Measurements from ENCODE around the gene IL12RB1.

Gene IL12RB1

DNA sequence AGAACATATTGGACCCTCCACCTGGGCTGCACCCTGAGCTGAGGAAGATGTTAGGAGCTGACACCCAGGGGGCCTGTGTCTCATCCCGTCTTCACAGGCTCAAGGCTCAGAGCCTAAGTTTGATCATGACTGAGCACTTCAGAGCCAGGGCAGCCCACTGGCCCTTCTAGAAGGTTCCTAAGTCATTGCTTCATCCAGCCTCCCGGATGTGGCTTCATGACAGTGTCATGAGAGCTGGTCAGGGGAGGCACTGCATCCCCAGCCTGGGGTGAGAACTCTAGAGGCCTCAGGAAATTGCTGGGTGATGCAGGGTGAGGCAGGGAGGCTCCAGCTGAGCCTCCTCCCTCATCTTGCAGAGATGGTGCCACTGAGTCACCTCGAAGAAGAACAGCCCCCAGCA, 41.3 kb upstream of the IL12RB1 start:
- TF ChIP-seq, protein P1, sequence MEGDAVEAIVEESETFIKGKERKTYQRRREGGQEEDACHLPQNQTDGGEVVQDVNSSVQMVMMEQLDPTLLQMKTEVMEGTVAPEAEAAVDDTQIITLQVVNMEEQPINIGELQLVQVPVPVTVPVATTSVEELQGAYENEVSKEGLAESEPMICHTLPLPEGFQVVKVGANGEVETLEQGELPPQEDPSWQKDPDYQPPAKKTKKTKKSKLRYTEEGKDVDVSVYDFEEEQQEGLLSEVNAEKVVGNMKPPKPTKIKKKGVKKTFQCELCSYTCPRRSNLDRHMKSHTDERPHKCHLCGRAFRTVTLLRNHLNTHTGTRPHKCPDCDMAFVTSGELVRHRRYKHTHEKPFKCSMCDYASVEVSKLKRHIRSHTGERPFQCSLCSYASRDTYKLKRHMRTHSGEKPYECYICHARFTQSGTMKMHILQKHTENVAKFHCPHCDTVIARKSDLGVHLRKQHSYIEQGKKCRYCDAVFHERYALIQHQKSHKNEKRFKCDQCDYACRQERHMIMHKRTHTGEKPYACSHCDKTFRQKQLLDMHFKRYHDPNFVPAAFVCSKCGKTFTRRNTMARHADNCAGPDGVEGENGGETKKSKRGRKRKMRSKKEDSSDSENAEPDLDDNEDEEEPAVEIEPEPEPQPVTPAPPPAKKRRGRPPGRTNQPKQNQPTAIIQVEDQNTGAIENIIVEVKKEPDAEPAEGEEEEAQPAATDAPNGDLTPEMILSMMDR (IDR thresholded peaks at IDR 0.05) = no peak
- Mint-ChIP-seq H3K27ac (no peak overlapping the region), H3K4me3 (no peak overlapping the region)

DNA sequence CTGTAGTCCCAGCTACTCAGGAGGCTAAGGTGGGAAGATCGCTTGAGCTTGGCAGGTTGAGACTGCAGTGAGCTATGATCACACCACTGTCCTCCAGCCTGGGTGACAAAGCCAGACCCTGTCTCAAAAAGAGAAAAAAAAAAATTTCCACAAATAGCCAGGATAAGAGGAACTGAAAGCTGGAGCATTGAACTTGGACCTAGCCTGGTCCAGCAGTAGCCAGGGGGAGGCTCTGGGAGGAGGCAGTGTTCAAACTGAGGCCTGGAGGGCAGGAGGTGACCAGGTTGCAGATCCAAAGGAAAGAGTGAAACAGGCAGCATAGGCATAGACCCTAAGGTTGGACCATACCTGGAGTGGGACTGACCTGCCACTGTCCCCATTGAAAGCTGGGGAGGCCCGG, 39.4 kb upstream of the IL12RB1 start:
- TF ChIP-seq, protein P1 (IDR thresholded peaks at IDR 0.05) = no peak
- no peak overlapping the region for H3K4me3 Mint-ChIP-seq
- no peaks in the 10 kb centered on the region for H3K9me3 Mint-ChIP-seq
- peaks cover 14% of the 10 kb centered on the region for H3K4me1 Mint-ChIP-seq
- peaks cover 32% of the 10 kb centered on the region for H3K36me3 Mint-ChIP-seq (ENCODE audit: low read depth)
- no peak for DNase-seq
- H3K27ac Mint-ChIP-seq = peak overlapping the region; percentile 84
- peaks cover 2% of the 10 kb centered on the region for H3K27me3 Mint-ChIP-seq (ENCODE audit: low read depth, poor library complexity)

More for the DNA sequence above, 41.3 kb upstream of the IL12RB1 start:
- H3K4me1 Mint-ChIP-seq = peaks cover 6% of the 10 kb centered on the region
- no peaks in the 10 kb centered on the region for H3K27me3 Mint-ChIP-seq (ENCODE audit: low read depth, poor library complexity)
- no peak for DNase-seq
- peaks cover 41% of the 10 kb centered on the region for H3K36me3 Mint-ChIP-seq (ENCODE audit: low read depth)
- H3K9me3 Mint-ChIP-seq = no peaks in the 10 kb centered on the region

DNA sequence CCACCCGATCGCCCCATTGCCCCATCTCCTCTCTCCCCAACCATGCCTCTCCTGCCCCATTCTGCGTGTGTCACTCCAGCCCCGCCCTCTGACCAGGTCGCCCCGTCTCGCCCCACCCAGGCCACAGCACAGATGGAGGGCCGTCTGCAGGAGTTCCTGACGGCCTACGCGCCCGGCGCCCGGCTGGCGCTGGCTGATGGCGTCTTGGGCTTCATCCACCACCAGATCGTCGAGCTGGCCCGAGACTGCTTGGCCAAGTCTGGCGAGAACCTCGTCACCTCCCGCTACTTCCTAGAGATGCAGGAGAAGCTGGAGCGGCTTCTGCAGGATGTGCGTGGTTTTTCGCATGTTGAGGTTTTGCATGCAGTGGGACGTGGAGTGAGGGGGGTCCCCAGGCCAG, 37.1 kb upstream of the IL12RB1 start:
- H3K27ac Mint-ChIP-seq = peak overlapping the region; percentile 77
- TF ChIP-seq, protein P1 (IDR thresholded peaks at IDR 0.05) = no peak
- peaks cover 6% of the 10 kb centered on the region for H3K27me3 Mint-ChIP-seq (ENCODE audit: low read depth, poor library complexity)
- no peak overlapping the region for H3K4me3 Mint-ChIP-seq
- H3K4me1 Mint-ChIP-seq = peaks cover 26% of the 10 kb centered on the region
- H3K9me3 Mint-ChIP-seq = no peaks in the 10 kb centered on the region
- DNase-seq = no peak
- H3K36me3 Mint-ChIP-seq (ENCODE audit: low read depth) = peaks cover 20% of the 10 kb centered on the region

DNA sequence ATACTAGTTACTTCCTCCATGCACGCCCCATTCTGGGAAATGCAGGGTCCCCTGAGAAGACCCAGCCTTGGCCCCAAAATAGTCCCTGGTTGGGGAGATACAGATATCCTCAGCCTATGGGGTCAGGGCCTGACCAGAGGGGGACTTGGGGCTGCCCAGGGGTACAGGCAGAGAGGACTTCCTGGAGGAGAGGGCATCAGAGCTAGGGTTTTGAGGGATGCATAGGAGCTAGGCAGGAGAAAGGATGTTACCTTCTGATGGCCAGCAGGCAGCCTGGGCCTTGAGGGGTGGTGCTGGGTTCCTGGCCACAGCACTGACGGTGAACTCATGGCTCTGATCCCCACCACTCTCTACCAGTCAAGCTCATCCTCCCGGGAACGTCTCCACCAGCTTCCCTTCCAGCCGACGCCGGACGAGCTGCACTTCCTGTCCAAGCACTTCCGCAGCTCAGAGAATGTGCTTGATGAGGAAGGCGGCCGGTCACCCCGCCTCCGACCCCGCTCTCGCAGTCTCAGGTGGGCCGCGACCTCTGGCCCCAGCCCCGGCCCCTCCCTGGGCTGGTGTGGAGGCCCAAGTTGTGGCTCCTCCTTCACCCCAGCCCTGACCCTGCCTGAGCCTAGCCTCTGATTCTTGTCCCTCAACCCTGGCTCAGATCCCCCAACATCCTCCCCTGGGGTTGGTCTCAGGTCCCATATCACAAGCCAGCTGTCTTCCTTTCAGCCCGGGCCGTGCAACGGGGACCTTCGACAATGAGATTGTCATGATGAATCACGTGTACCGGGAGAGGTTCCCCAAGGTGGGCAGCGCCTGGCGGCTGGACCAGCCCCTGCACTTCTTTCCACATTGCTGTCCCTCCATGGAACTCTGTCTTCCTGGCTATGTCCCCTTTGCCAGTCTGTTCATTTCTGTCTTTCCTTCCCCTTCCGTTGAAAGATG, 36.4 kb upstream of the IL12RB1 start:
- peak; percentile 29 for DNase-seq
- peaks cover 15% of the 10 kb centered on the region for H3K36me3 Mint-ChIP-seq (ENCODE audit: low read depth)
- peaks cover 33% of the 10 kb centered on the region for H3K4me1 Mint-ChIP-seq
- peak overlapping the region; percentile 77 for H3K27ac Mint-ChIP-seq
- H3K4me3 Mint-ChIP-seq = no peak overlapping the region
- peaks cover 6% of the 10 kb centered on the region for H3K27me3 Mint-ChIP-seq (ENCODE audit: low read depth, poor library complexity)
- TF ChIP-seq, protein P1 (IDR thresholded peaks at IDR 0.05) = no peak
- H3K9me3 Mint-ChIP-seq = no peaks in the 10 kb centered on the region

DNA sequence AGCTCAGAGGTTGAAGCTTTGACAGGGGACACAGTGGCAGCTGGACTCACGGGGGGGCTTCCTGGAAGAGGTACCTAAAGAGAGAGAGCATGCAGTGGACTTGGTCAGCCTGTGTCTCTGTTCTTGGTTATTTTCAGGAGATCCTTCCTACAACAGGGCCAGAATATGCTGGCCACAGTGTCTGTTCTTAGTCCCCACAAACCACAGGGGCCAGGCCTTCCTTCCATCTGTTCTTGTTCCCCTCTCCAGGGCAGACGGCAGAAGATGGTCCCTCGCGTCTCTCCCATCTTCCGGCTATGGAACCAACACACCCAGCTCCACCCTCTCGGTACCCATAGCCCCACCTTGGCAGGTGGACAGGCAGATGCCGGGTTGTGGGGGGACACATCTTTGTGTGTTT, 35.7 kb upstream of the IL12RB1 start:
- H3K27ac Mint-ChIP-seq = peak overlapping the region; percentile 54
- peaks cover 6% of the 10 kb centered on the region for H3K27me3 Mint-ChIP-seq (ENCODE audit: low read depth, poor library complexity)
- TF ChIP-seq, protein P1 (IDR thresholded peaks at IDR 0.05) = no peak
- H3K4me3 Mint-ChIP-seq = no peak overlapping the region
- peaks cover 36% of the 10 kb centered on the region for H3K4me1 Mint-ChIP-seq
- DNase-seq = no peak
- H3K9me3 Mint-ChIP-seq = no peaks in the 10 kb centered on the region
- peaks cover 15% of the 10 kb centered on the region for H3K36me3 Mint-ChIP-seq (ENCODE audit: low read depth)

DNA sequence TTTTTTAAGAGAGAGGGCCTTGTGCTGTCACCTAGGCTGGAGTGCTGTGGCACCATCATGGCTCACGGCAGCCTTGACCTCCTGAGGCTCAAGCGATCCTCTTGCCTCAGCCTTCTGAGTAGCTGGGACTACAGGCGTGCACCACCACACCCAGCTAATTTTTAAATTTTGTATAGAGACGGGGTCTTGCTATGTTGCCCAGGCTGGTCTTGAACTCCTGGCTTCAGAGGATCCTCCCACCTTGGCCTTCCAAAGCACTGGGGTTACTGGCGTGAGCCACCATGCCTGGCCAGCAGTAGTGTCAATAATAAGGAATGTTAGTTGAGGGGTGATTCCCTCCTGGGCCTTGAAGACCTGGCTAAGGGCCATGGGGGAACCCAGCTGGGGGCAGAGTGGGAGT, 34.4 kb upstream of the IL12RB1 start:
- TF ChIP-seq, protein P1 (IDR thresholded peaks at IDR 0.05) = no peak
- peaks cover 12% of the 10 kb centered on the region for H3K36me3 Mint-ChIP-seq (ENCODE audit: low read depth)
- DNase-seq = no peak
- H3K27ac Mint-ChIP-seq = no peak overlapping the region
- H3K27me3 Mint-ChIP-seq (ENCODE audit: low read depth, poor library complexity) = peaks cover 6% of the 10 kb centered on the region
- H3K4me3 Mint-ChIP-seq = no peak overlapping the region
- no peaks in the 10 kb centered on the region for H3K9me3 Mint-ChIP-seq
- H3K4me1 Mint-ChIP-seq = peaks cover 42% of the 10 kb centered on the region
